Lower leg skin (tissue), 4 donors: Measurements from ENCODE around the gene DNAH1. TPM values are rescaled to one million over a fixed set of nuclear protein-coding genes. Genes with fewer than 3 reads are reported as not detected.

Experiments used
- DNase-seq, 2 donors: peaks; one replicate each; pipeline ENCODE4 v3.0.0-alpha.2; 2019; ENCODE audit warnings: low spot score in 2 of 2
- H3K4me3 ChIP-seq: fragments of 200-600 bp; sonication (generic); 2 replicates; pipeline ENCODE4 v1.5.1; 2017; ENCODE audit warnings: mild to moderate bottlenecking, low read depth; ENCODE audit not compliant: poor library complexity, severe bottlenecking
- CTCF ChIP-seq, 3 donors: fragments of 450-650 bp; IDR thresholded peaks; one replicate each; pipeline ENCODE4 v1.5.1; 2016; ENCODE audit warnings: antibody characterized with exemption in 3 of 3, mild to moderate bottlenecking in 3 of 3, moderate library complexity in 2 of 3
- POLR2A ChIP-seq, 2 donors: fragments of 450-650 bp; IDR thresholded peaks; one replicate each; pipeline ENCODE4 v1.6.1; 2016 to 2017; ENCODE audit warnings: antibody characterized with exemption in 2 of 2, mild to moderate bottlenecking in 1 of 2, moderate library complexity in 1 of 2
- WGBS, 2 donors: methylation state at CpG; one replicate each; pipeline ENCODE4 v1.1.5; 2018; 5-methylcytosine and 5-hydroxymethylcytosine counted together
- intact Hi-C: fragments of 100-400 bp; cut with DNase I; formaldehyde crosslinking; loops from one replicate; pipeline ENCODE4 v1.15.0; 2023; ENCODE audit warnings: low total_unique reads
- total RNA-seq, 4 donors: library from RNA; depleted of rRNA; stranded (reverse); fragments of >200 nt; gene quantifications; one replicate each; pipeline ENCODE4 v1.1.0, GENCODE V29; 2016

DNAH1 gene
- total RNA-seq, 4 donors from 2014 or later = 2.0 to 5.9 (median 5.0) TPM

- intact Hi-C loops = no loop called here
- no peak for DNase-seq
- no peak overlapping the region for H3K4me3 ChIP-seq
- WGBS, 2 donors = 43 to 58% methylated on average over 38 to 40 of the region's 40 CpGs
- TF ChIP-seq CTCF (IDR thresholded peaks at IDR 0.05) = no peak
Observed at GRCh38 chr3:52372822-52373504, 56.8 kb downstream of the DNAH1 start.

GRCh38 chr3:52373676-52374075 is 57.6 kb downstream of the DNAH1 start:
- intact Hi-C loops = no loop called here
- no peak for TF ChIP-seq POLR2A (IDR thresholded peaks at IDR 0.05)
- no peak for TF ChIP-seq CTCF (IDR thresholded peaks at IDR 0.05)
- WGBS, 2 donors = 65 to 73% methylated on average over 6 of the region's 6 CpGs
- no peak for DNase-seq
- H3K4me3 ChIP-seq = no peak overlapping the region

- DNase-seq = no peak
- WGBS, 2 donors = 92 to 100% methylated on average over 2 of the region's 2 CpGs
- intact Hi-C loops = no loop called here
- H3K4me3 ChIP-seq = no peak overlapping the region
- no peak for TF ChIP-seq CTCF (IDR thresholded peaks at IDR 0.05)
- TF ChIP-seq POLR2A (IDR thresholded peaks at IDR 0.05) = no peak
Observed at GRCh38 chr3:52374173-52374572, 58.1 kb downstream of the DNAH1 start.

- 72 to 88% methylated on average over 10 of the region's 10 CpGs for WGBS, 2 donors
Observed at GRCh38 chr3:52379610-52380009, 63.5 kb downstream of the DNAH1 start.

GRCh38 chr3:52380023-52380422 is 63.9 kb downstream of the DNAH1 start:
- WGBS, 2 donors = 89 to 91% methylated on average over 8 to 10 of the region's 10 CpGs
- TF ChIP-seq POLR2A (IDR thresholded peaks at IDR 0.05) (no peak), CTCF (IDR thresholded peaks at IDR 0.05) (no peak)
- no peak overlapping the region for H3K4me3 ChIP-seq
- no peak for DNase-seq
- intact Hi-C loops = no loop called here

More at GRCh38 chr3:52379610-52380009, 63.5 kb downstream of the DNAH1 start:
- no peak overlapping the region for H3K4me3 ChIP-seq
- intact Hi-C loops = no loop called here
- TF ChIP-seq CTCF (IDR thresholded peaks at IDR 0.05) (no peak), POLR2A (IDR thresholded peaks at IDR 0.05) (no peak)
- no peak for DNase-seq

- intact Hi-C loops = no loop called here
- TF ChIP-seq CTCF (IDR thresholded peaks at IDR 0.05) = no peak
- TF ChIP-seq POLR2A (IDR thresholded peaks at IDR 0.05) = no peak
- no peak overlapping the region for H3K4me3 ChIP-seq
- 79 to 86% methylated on average over 18 of the region's 18 CpGs for WGBS, 2 donors
- DNase-seq = no peak
Observed at GRCh38 chr3:52381623-52382022, 65.5 kb downstream of the DNAH1 start.
